Thyroid gland (tissue), 4 donors: ENCODE data around the gene DNAJC22.

Experiments
- CTCF ChIP-seq, 6 experiments: fragments of 200-600 bp in 3 of 6; fragments of 450-650 bp in 3 of 6; sonication (generic) in 3 of 6; IDR thresholded peaks; one replicate each; pipeline ENCODE4 v1.5.1; 2016 to 2019; ENCODE audit warnings: antibody characterized with exemption in 6 of 6, mild to moderate bottlenecking in 2 of 6, inconsistent platforms in 1 of 6, moderate library complexity in 1 of 6
- POLR2A ChIP-seq, 2 donors: fragments of 450-650 bp; IDR thresholded peaks; one replicate each; pipeline ENCODE4 v1.6.1; 2017; ENCODE audit warnings: antibody characterized with exemption in 2 of 2, mild to moderate bottlenecking in 2 of 2, moderate library complexity in 1 of 2

GRCh38 chr12:49325606-49326005 is 21.1 kb upstream of the DNAJC22 start:
- TF ChIP-seq POLR2A (IDR thresholded peaks at IDR 0.05) (no peak), CTCF (IDR thresholded peaks at IDR 0.05) (no peak)
